ENCODE results near the gene KCNIP1. TPM values are rescaled to one million over a fixed set of nuclear protein-coding genes. Genes with fewer than 3 reads are reported as not detected.

Gene KCNIP1
- total RNA-seq, 1 donor from 2014 or later, result not detected

DNA sequence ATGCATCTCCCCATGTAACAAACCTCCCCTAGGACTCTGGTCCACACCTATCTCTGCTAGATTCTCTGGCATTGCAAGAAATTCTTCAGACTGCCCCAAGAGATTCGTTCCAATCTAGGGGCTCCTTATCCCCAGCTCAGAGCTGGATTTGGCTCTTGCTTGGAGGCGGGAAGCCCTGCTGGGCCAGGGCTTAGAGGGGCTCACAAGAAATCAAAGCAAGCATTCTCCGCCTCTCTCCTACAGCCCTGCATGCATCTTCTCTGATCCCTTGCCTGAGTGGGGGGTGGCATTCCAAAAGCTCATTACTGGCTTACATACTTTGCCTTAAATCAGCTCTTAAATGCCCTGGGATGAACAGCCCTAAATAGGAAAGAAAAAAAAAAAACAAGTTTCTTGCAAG lies 75.8 kb downstream of the KCNIP1 start:
- no peak for ATAC-seq
- intact Hi-C loops (cut with DNase I), result no loop called here

DNA sequence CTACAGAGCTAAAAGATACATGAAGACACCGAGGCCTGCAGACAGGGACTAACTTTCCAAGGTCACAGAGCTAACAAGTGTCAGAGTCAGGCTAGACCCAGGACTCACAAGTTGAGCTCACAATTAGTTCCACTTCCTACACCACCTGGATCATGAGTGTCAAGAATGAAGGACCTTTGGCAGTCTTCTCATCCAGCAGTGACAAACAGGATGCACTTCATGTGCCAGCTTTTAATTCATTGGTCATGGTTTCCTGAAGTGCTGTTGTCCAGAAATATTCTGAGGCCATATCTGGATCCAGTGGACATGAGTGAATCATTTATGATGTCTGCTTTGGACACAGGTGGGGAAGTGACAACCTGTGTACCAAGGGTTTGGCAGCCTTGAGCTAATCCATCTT lies 77.4 kb downstream of the KCNIP1 start:
- no peak for ATAC-seq
- no peak for DNase-seq (ENCODE audit: missing footprints)
- intact Hi-C loops (cut with DNase I), result no loop called here

More for the DNA sequence above, 75.8 kb downstream of the KCNIP1 start:
- no peak for DNase-seq (ENCODE audit: missing footprints)

DNA sequence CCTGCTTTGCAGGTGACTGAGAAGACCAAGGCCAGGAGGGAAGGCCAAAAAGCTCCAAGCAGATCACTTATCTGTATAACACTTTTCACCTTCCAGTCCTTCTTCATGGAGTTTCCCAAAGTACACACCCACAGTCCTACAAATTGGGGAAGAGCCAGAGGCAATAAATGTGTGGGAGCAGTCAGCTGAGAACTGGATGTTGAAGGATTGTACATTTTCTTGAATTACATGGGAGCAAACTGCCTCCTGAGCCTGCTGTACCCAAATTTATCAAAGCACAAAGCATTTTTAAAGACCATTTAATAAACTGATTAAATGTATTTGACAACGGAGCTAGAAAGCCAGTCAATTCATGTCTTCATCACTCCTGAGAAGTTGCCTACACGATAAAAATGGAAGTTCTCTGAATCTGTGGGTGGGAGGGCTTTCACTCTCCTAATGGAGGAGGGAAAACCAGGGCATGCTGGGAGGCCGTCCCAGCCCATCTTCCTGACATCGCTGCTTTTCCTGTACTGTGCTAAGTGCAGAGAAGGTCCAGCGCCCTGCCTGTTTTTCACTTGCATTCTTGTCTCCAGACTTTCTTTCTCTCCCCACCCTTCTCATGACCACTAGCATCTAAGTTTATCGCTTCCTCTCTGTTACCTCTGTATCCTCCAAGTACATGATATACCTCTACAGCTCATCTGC lies 79.0 kb downstream of the KCNIP1 start:
- no peak for DNase-seq (ENCODE audit: missing footprints)

DNA sequence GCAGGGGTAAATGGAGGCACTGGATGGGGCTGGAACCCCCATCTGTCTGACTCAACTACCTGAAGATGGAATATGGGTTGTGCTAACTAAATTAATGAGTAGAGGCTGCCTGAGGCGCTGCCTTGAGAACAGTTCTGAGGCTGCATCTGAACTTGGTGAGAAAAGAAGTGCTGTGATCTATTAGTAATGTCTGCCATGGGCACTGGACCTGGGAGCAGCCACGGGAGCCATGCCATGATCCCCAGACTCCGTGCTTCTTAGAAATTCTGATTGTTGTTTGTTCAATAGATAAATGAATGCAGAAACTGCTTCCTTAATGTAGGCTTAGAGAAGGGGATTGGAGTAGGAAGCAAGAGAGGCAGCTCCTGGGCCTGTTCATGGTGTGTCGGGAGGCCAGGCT lies 80.2 kb downstream of the KCNIP1 start:
- DNase-seq (ENCODE audit: missing footprints), result no peak
- intact Hi-C loops (cut with DNase I), result no loop called here
- ATAC-seq, result no peak

More for the DNA sequence above, 79.0 kb downstream of the KCNIP1 start:
- intact Hi-C loops (cut with DNase I), result no loop called here
- no peak for ATAC-seq

DNA sequence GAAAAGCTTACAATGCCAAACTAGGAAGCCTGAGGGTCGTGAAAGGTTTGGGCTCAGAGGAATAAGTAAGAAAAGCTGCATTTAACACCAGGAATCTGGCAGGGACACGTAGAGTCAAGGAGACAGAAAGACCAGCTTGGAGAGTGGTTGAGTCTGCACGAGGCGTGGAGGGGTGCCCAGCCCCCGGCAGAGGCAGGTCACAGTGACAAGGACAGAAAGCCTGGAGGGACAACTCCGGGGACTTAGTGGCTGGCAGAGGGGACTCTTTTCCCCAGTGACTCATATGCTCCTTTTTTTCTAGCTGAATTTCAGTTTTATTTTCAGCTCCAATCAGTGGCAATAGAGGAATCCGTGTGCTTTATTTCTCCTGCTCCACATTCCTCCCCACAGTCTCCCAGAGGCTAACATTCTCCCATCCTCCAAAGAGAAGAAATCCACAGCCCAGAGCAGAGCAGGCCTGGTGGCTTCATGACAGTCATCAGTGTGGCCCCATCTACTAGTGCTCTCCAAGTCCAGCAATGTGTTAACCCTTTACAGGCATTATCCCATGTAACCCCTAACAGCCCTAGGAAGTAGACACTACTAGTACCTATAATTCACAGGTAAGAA lies 80.7 kb downstream of the KCNIP1 start:
- no peak for DNase-seq (ENCODE audit: missing footprints)
- intact Hi-C loops (cut with DNase I), result no loop called here
- no peak for ATAC-seq

DNA sequence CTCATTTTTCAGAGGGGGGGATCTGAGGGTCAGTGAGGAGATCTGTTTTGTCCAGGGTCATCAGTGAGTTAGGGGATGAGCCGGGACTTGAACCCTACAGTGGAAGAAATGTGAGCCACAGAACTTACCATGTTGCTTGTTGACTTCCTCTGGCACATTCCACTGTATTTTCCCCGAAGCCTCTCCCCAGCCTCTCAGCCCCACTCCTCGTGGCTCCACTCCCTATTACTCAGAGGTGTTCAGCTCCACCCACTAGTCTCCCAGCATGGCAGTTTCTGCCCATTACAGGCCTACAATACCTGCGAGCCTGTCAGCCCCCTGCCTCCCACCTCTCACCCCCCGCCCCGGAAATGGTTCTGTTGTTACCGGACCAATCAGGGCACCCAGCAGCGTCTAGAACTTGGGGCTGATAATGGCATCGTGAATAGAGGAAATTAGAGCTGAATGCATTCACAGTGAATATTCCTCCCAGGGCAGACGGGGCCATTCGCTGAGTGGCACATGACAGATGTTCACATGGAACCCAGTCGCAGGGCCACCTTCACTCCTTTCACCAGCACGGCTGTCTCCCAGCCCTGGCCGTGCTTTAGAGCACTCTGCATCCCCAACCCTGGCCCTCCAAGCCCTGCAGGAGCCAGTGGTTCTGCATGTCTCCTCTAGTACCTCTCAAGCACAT lies 81.6 kb downstream of the KCNIP1 start:
- ATAC-seq (no peak), DNase-seq (ENCODE audit: missing footprints) (no peak)
- intact Hi-C loops (cut with DNase I), result no loop called here

DNA sequence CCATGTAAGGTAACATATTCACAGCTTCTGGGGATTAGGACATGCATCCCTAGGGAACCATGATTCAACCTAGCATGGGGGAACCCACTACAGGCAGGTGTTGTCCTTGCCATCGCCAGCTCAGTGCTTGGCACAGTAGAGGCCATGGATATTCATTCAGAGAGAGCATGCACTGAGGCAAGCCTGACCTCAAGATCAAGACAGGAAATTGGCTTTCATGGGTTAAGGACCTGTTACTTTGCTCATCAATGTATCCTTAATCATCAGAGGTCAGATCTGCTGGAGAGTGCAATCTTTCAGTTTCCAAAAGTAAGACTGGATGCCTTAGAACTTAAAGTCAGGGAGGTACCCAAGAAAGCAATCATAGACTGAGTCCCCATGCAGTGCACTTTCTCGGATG lies 84.0 kb downstream of the KCNIP1 start:
- no peak for ATAC-seq
- intact Hi-C loops (cut with DNase I), result no loop called here

DNA sequence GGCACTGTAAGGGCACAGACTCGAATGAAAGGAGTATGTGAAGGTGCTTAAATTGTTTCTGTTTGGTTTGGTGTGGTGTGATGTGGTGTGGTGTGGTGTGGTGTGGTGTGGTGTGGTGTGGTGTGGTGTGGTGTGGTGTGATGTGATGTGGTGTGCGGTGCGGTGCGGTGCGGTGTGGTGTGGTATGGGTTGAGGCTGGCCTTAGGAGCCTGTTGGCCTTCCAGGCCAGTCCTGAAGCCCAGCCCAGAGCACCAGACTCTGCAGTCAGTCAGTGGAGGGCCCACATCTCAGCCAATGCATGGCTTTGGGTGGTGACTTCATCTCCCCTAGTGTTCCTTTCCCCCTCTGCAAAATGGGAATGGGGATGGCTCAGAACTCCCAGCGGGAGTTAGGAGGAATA lies 85.8 kb downstream of the KCNIP1 start:
- intact Hi-C loops (cut with DNase I), result no loop called here
- ATAC-seq (no peak), DNase-seq (ENCODE audit: missing footprints) (no peak)

More for the DNA sequence above, 84.0 kb downstream of the KCNIP1 start:
- no peak for DNase-seq (ENCODE audit: missing footprints)

DNA sequence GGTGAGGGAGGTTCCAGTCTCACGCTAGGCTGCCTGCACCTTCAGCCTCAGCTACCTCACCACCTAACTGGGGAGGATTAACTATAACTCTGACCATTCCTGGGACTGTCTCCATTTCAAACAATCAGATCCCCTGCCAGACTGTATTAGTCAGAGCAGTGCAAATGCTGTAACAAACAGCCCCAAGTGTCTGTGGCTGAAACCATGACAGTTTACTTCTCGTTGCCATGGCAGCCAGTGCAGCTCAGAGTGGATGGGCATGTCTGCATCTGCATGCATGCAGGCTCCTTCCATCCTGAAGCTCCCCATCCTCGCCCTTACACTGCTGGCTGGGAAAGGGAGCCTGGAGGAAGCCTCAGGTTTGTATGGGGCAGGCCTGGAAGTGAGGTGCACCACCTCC lies 86.7 kb downstream of the KCNIP1 start:
- intact Hi-C loops (cut with DNase I), result no loop called here
- DNase-seq (ENCODE audit: missing footprints), result no peak
- no peak for ATAC-seq

DNA sequence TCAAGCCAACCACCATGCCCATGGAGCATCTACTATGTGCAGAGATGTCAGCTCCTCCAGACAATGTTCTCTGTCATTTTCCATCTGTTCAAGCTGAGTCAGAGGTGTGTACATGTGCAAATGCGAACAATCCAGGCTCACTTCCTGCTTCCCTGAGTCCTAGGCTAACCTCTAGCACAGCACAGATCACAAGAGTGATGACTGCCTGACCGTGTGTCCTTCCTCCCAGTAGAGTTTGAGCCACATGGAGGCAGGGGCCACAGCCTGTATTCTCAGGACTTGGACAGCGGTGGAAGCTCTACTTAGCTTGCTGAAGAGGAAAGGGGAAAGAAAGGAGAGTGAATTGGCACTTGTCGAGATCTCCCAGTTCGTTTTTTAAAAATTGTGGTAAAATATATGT lies 87.2 kb downstream of the KCNIP1 start:
- intact Hi-C loops (cut with DNase I), result no loop called here
- ATAC-seq (no peak), DNase-seq (ENCODE audit: missing footprints) (no peak)

DNA sequence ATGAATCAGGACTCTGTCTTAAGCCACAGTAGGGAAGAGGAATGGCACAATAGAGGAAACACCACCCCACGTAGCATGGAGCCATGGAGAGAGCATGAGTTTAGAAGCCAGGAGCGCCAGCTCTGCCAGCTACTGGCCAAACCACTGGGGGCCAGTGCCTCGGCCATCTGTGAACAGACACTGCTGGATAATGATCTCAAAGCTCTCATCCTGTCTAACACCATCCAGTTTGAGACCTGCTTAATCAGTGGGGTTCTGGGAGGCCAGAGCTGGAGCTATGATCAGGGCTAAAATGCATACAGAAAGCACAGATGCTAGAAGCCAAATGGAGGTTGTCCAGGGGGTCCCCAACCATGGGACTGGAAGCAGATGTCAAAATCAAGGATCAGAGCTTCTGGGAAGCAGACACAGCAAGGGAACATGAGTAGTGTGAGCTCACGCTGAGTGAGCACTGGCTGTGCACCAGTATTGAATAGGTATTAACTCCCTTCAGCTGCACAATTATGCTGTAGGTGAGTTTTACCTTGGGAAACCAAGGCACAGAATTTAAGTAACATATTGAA lies 92.7 kb downstream of the KCNIP1 start:
- no peak for ATAC-seq
- intact Hi-C loops (cut with DNase I), result no loop called here
- DNase-seq (ENCODE audit: missing footprints), result no peak

DNA sequence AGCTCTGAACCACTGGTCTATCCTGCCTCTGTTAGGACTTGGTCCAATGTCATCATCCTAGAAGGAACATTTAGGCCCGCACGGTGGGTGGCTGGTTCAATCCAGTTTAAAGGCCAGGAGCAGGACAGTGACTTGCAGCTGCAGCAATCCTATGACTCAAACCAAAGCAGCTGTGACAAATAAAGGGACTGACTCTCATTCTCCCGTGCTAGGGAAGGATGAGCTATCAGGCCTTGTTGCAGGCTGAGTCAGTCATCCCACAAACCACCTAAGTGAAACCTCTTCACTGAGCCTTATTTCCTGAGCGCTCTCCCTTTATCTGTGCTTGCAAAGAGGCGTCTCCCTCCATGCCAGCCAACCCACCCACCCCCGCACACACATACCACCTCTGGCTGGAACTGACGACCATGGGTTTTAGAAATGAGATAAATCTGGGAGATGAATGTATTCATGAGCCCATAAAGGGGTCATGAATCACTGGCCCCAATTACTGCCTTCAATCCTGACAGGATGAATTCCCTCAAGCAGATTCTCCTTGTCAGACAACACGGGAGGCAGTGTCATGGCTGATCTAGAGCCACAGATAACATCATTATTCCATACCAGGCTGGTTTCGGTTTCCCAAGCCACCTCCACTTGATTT lies 93.4 kb downstream of the KCNIP1 start:
- DNase-seq (ENCODE audit: missing footprints) (no peak), ATAC-seq (no peak)
- intact Hi-C loops (cut with DNase I), result no loop called here

DNA sequence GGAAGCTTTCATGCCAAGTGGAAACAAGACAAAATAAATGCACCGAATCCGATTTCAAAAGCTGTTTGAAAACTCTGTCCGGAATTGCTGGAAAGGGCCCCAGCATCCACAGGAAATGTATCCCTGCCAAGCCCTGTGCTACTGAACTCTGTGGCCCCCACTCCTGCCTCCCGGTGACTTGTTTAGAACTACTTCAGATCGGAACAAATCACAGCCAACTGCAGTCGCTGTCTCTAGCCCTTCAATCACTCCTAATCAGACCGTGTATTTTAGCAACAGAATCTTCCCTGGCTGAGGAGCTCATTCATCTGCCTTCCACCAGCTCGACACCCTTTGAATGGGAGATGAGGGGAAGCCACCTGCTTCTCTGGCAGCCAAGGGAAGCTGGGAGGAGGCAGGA lies 94.1 kb downstream of the KCNIP1 start:
- intact Hi-C loops (cut with DNase I), result no loop called here
- DNase-seq (ENCODE audit: missing footprints) (no peak), ATAC-seq (peak; percentile 36)

DNA sequence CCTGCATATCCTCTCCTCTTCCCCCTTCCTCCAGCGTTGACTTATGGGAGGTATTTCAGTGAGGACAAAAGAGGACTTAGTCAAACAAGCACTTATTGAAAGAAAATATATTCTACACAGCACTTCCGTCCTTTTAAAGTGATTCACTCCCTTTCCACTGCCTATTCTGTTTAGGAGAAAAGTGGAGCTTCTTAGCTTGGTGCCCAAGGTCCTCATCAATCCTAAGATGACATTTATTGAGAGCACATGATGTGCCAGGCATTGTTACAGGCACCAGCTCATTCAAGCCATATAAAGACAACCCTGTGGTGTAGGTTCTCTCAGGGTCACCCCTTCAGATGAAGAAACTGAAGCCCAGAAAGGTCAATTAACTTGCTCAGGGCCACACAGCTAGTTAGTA lies 95.9 kb downstream of the KCNIP1 start:
- DNase-seq (ENCODE audit: missing footprints) (no peak), ATAC-seq (no peak)
- intact Hi-C loops (cut with DNase I), result no loop called here

DNA sequence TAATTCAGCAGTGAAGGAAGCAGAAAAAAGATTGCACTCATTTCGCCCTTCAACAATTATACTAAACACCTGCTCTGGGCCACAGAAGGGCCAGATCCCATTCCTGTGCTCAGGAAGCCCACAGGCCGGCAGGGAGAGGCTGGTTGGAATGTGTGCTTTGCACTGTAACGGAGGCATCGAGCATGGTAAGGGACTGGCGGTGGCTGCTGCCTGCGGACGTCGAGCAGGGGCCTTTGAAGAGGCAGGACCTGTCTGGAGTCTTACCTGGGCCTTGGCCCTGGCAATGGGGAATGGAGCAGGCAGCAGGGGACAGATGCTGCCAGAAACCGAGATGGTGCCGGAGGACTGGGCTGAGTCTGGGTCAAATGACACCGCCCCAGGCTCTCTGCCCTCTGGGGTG lies 97.8 kb downstream of the KCNIP1 start:
- ATAC-seq (no peak), DNase-seq (ENCODE audit: missing footprints) (no peak)
- intact Hi-C loops (cut with DNase I), result no loop called here

DNA sequence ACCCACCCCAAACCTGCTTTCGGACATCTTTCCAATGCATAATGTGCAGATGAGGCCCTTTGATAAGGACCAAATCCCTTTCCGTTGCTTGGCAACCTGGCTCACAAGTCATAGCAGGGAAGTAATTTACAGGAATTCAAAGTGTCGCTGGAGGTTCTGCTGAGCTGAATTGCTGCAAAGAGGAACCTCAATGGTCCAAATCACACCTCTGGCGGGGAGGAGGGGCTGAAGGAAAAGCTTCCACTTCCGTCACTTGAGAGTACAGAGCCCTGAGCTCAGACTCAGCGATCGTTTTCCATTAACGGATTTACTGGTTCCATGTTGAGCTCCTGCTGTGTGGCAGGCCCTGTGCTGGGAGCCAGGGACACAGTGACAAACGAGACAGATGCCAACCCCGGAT lies 99.3 kb downstream of the KCNIP1 start:
- no peak for ATAC-seq
- intact Hi-C loops (cut with DNase I), result no loop called here

DNA sequence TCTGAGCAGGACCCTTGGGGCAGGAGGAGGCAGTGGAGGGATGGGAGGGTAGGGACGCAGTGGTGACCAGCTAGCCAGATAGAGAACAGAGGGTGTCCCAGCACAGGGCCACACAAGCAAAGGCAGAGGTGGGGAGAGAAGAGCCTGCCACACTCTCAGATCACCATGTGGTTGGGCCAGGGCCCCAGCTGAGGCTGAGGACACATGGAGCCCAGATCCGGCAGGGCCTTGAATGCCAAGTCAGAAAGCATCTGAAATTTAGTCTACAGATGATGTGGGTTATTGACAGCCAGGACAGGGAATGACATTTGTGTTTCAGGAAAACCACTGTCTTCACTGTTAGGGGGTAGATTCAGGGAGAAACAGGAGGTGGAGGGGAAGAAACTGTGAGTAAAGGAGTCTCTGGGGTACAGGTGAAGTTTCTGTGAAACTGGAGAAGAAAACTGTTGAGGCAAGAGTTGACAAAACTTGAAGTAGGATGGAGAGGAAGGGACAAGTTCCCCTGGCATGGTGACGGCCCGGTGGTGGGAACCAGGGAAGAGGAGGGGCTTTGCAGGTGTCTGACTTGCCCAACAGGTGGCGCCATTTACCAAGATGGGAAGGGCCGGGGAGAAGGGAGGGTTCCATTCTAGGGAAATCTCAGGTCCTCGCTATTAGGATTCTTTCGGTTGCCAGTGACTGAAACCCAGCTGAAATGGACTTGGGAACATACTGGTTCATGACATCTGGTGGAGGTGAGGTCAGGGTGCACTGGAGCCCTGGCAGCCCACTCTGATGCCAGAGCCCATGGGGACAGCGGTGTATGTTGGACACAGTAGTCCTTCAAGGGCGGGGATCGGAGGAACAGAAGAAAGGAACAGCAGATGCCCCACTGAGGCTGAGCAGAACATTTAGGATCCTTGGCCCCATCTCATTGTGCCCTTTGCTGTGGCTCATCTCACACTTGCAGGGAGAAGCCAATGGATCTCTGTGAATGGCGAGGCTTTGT lies 100.1 kb downstream of the KCNIP1 start:
- DNase-seq (ENCODE audit: missing footprints), result peak; percentile 70

More for the DNA sequence above, 99.3 kb downstream of the KCNIP1 start:
- no peak for DNase-seq (ENCODE audit: missing footprints)

DNA sequence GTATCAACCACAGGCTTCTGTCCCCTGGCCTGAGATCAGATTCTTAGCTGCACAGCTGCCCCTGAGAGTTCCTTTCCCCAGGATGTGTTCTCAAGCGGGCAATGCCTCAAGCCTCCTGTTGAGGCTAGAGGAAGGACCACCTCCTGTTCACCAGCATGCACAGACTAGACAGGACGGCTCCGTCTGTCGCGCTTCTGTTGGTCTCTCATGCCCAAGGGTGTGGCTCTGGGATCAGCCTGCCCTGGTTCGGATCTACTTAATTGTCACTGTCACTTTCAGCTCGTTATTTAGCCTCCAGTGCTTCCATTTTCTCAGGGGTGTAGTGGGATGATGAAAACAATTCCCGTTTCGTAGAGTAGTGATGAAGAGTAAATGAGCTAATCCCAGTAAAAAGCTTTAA lies 103.1 kb downstream of the KCNIP1 start:
- no peak for DNase-seq (ENCODE audit: missing footprints)
- intact Hi-C loops (cut with DNase I), result no loop called here
- ATAC-seq, result no peak

More for the DNA sequence above, 100.1 kb downstream of the KCNIP1 start:
- intact Hi-C loops (cut with DNase I), result no loop called here
- no peak for ATAC-seq
